PC-3 (cell line): ENCODE results near the gene MPZL1.

Experiments
- CTCF ChIP-seq: fragments of 300-600 bp; sonication (generic); conservative IDR thresholded peaks from 2 replicates; pipeline ENCODE4 v1.5.1; 2017; ENCODE audit warnings: antibody characterized with exemption, low read depth, mild to moderate bottlenecking, low read length
- EZH2 ChIP-seq: fragments of 300-600 bp; sonication (generic); IDR thresholded peaks from one replicate; pipeline ENCODE4 v1.6.1; 2017; ENCODE audit warnings: antibody characterized with exemption, mild to moderate bottlenecking, low read length; ENCODE audit not compliant: unreplicated experiment

DNA sequence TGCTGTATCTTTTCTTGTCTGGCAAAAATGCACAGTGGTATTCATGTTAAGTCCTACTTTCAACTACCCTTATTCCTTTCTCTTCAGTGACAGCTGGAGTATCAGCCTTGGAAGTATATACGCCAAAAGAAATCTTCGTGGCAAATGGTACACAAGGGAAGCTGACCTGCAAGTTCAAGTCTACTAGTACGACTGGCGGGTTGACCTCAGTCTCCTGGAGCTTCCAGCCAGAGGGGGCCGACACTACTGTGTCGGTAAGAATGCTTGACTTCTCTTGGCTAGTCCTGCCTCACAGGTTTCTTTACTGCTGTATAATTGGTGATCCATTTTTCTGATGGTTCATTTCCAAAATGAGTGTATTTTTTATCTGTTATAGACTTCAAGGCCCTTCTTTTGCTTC, 43.7 kb downstream of the MPZL1 start:
- TF ChIP-seq CTCF, result no peak
- TF ChIP-seq EZH2, result no peak
